ENCODE data around the gene HTT-AS.

DNA sequence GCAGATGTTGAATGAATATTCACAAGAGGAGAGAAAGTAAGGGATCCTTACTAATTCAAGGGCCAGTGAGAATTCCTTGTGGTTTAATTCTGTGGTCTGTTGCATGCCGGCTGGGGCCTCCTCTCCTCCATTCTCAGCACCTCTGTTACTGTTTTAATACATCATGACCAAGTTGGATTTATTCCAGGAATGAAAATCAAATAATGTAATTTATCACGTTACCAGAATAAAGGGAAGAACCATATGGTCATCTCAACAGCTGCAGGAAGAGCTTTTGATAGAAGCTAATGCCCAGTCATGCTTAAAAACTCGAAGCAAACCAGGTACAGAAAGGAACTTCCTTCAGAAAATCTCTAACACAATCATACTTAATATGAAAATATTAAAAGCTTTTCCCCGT, 56.8 kb downstream of the HTT-AS start:
- TF ChIP-seq POLR2A (IDR thresholded peaks at IDR 0.05) (no peak), POLR2AphosphoS5 (IDR thresholded peaks at IDR 0.05) (no peak)
- TF ChIP-seq, protein P1, sequence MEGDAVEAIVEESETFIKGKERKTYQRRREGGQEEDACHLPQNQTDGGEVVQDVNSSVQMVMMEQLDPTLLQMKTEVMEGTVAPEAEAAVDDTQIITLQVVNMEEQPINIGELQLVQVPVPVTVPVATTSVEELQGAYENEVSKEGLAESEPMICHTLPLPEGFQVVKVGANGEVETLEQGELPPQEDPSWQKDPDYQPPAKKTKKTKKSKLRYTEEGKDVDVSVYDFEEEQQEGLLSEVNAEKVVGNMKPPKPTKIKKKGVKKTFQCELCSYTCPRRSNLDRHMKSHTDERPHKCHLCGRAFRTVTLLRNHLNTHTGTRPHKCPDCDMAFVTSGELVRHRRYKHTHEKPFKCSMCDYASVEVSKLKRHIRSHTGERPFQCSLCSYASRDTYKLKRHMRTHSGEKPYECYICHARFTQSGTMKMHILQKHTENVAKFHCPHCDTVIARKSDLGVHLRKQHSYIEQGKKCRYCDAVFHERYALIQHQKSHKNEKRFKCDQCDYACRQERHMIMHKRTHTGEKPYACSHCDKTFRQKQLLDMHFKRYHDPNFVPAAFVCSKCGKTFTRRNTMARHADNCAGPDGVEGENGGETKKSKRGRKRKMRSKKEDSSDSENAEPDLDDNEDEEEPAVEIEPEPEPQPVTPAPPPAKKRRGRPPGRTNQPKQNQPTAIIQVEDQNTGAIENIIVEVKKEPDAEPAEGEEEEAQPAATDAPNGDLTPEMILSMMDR (IDR thresholded peaks at IDR 0.05 in 8 of 11, conservative IDR thresholded peaks at IDR 0.05 in 3 of 11): no peak
